Non-pigmented ciliary epithelial cell (primary cell): ENCODE measurements around the gene IL6R.

ENCODE experiments used
- DNase-seq: peaks from one replicate; pipeline ENCODE4 v3.0.0-alpha.2; 2010; ENCODE audit warnings: low read depth

The IL6R gene

DNA sequence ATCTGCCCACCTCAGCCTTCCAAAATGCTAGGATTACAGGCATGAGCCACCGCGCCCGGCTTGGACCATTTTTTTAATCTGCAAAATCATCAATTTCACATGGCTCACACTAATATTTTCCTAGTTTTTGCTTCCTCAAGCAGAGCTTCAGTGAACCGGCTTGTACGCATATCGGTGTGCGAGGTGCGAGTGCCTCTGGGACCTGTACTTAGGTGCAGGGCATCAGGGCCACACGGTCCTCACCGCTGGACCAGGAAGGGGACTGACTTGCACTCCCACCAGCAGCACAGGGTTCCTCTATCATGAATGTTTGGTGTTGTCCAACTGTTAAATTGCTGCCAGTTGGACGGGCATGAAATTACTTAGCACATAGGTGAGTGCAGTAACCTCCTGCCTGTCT lies 112.5 kb downstream of the IL6R start:
- no peak for DNase-seq
